Transverse colon (tissue), 4 donors: ENCODE results near the gene GPATCH3. TPM values are rescaled to one million over a fixed set of nuclear protein-coding genes. Genes with fewer than 3 reads are reported as not detected.

Source experiments
- DNase-seq: peaks from one replicate; pipeline ENCODE4 v3.0.0-alpha.2; 2019
- H3K27ac ChIP-seq, 4 donors: fragments of 200-600 bp; sonication (generic); 2 replicates each; pipeline ENCODE4 v1.5.1; 2016 to 2018; ENCODE audit warnings: inconsistent platforms in 4 of 4
- H3K27me3 ChIP-seq: fragments of 200-600 bp; sonication (generic); 2 replicates; pipeline ENCODE4 v1.5.1; 2017; ENCODE audit warnings: inconsistent platforms
- H3K36me3 ChIP-seq, 4 donors: fragments of 200-600 bp; sonication (generic); 2 replicates each; pipeline ENCODE4 v1.5.1; 2017 to 2019; ENCODE audit warnings: inconsistent platforms in 4 of 4
- H3K4me1 ChIP-seq, 4 donors: fragments of 200-600 bp; sonication (generic); 2 replicates each; pipeline ENCODE4 v1.5.1; 2017 to 2020; ENCODE audit warnings: inconsistent platforms in 4 of 4
- H3K4me3 ChIP-seq, 4 donors: fragments of 200-600 bp; sonication (generic); 1 replicate in 1 of 4; 2 replicates in 3 of 4; pipeline versions ENCODE4 v1.5.1 to v1.6.1; 2017 to 2019; ENCODE audit warnings: inconsistent platforms in 4 of 4
- H3K9me3 ChIP-seq, 2 donors: fragments of 200-600 bp; sonication (generic); 2 replicates each; pipeline ENCODE4 v1.5.1; 2017 to 2019; ENCODE audit warnings: inconsistent platforms in 2 of 2
- CTCF ChIP-seq, 5 experiments: fragments of 200-600 bp in 3 of 5; fragments of 450-650 bp in 2 of 5; sonication (generic) in 3 of 5; IDR thresholded peaks; 1 replicate in 2 of 5; 2 replicates in 3 of 5; pipeline ENCODE4 v1.5.1; 2016 to 2017; ENCODE audit warnings: antibody characterized with exemption in 5 of 5, inconsistent platforms in 3 of 5, mild to moderate bottlenecking in 2 of 5, moderate library complexity in 1 of 5
- EP300 ChIP-seq: sonication (generic); formaldehyde crosslinking; IDR thresholded peaks from one replicate; pipeline ENCODE4 v1.6.1; 2017; ENCODE audit warnings: antibody characterized with exemption, low read depth
- POLR2A ChIP-seq: fragments of 450-650 bp; IDR thresholded peaks from one replicate; pipeline ENCODE4 v1.6.1; 2016; ENCODE audit warnings: antibody characterized with exemption, mild to moderate bottlenecking, moderate library complexity
- POLR2AphosphoS5 ChIP-seq, 3 donors: sonication (generic); formaldehyde crosslinking; IDR thresholded peaks; one replicate each; pipeline ENCODE4 v1.6.1; 2016; ENCODE audit warnings: antibody characterized with exemption in 3 of 3
- WGBS, 2 donors: methylation state at CpG; one replicate each; pipeline ENCODE4 v1.1.5; 2018; ENCODE audit warnings: low coverage in 1 of 2; 5-methylcytosine and 5-hydroxymethylcytosine counted together
- in situ Hi-C, 4 donors: fragments of 200-750 bp; cut with MboI; loops; one replicate each; pipeline versions ENCODE4 v1.15.0 to v1.15.1; 2017; ENCODE audit warnings: low sequenced_read_pairs in 3 of 4, low pct_ligation_motif_present in 1 of 4, low pct_unique_long_range_greater_than_20kb in 1 of 4
- intact Hi-C: fragments of 100-400 bp; cut with DNase I; formaldehyde crosslinking; loops from one replicate; pipeline ENCODE4 v1.15.1; 2023; ENCODE audit warnings: low total_unique reads
- total RNA-seq, 4 donors: library from RNA; depleted of rRNA; stranded (reverse); fragments of >200 nt; gene quantifications; one replicate each; pipeline ENCODE4 v1.1.0, GENCODE V29; 2016

Gene GPATCH3
- total RNA-seq, 4 donors from 2014 or later, result 3.2 to 35.9 (median 10.7) TPM

GRCh38 chr1:26856181-26856580 is 44.1 kb downstream of the GPATCH3 start:
- Histone ChIP-seq H3K9me3 (no peaks in the 10 kb centered on the region), H3K36me3 (peaks cover 0 to 2% (median under 1%) of the 10 kb centered on the region in 4 donors), H3K4me1 (peaks cover 6 to 28% (median 17%) of the 10 kb centered on the region in 4 donors), H3K27ac (no peak overlapping the region), H3K4me3 (no peak overlapping the region), H3K27me3 (no peaks in the 10 kb centered on the region)
- intact Hi-C loops, result no loop called here
- TF ChIP-seq POLR2A (no peak), POLR2AphosphoS5 (IDR thresholded peaks at IDR 0.05) (no peak), EP300 (no peak), CTCF (IDR thresholded peaks at IDR 0.05) (no peak)
- in situ Hi-C loops, result no loop called here
- WGBS, 2 donors, result 94% methylated on average over 11 of the region's 11 CpGs; no CpG with 5 or more reads in 1 of the 2 donors
- no peak for DNase-seq

GRCh38 chr1:26855636-26856035 is 44.6 kb downstream of the GPATCH3 start:
- H3K9me3 ChIP-seq, result no peaks in the 10 kb centered on the region
- no peak overlapping the region for H3K4me3 ChIP-seq
- 87 to 89% methylated on average over 3 to 4 of the region's 4 CpGs for WGBS, 2 donors
- peaks cover 6 to 28% (median 17%) of the 10 kb centered on the region in 4 donors for H3K4me1 ChIP-seq
- no peak for DNase-seq
- no peak for TF ChIP-seq POLR2AphosphoS5 (IDR thresholded peaks at IDR 0.05)
- no peak for TF ChIP-seq CTCF (IDR thresholded peaks at IDR 0.05)
- TF ChIP-seq EP300, result no peak
- TF ChIP-seq POLR2A, result no peak
- no peaks in the 10 kb centered on the region for H3K27me3 ChIP-seq
- in situ Hi-C loops (no loop called here), intact Hi-C loops (loop anchor here (2.0 kb wide), 1 partner anchor 19 kb away; no protein-coding TSS in a partner anchor)
- peak overlapping the region in 3 of 4 donors; percentile 43 to 59 (median 57) for H3K27ac ChIP-seq
- H3K36me3 ChIP-seq, result peaks cover 0 to 8% (median 4%) of the 10 kb centered on the region in 4 donors

GRCh38 chr1:26854906-26855305 is 45.4 kb downstream of the GPATCH3 start:
- peaks cover 13 to 35% (median 22%) of the 10 kb centered on the region in 4 donors for H3K4me1 ChIP-seq
- peak; percentile 85 for DNase-seq
- TF ChIP-seq POLR2A (peak; percentile 17), POLR2AphosphoS5 (IDR thresholded peaks at IDR 0.05) (no peak)
- intact Hi-C loops (loop anchor here (2.0 kb wide), 1 partner anchor 20 kb away; no protein-coding TSS in a partner anchor), in situ Hi-C loops (no loop called here)
- no peaks in the 10 kb centered on the region for H3K9me3 ChIP-seq
- H3K36me3 ChIP-seq, result peaks cover 0 to 12% (median 6%) of the 10 kb centered on the region in 4 donors
- 71% methylated on average over 5 of the region's 5 CpGs; no CpG with 5 or more reads in 1 of the 2 donors for WGBS, 2 donors
- no peaks in the 10 kb centered on the region for H3K27me3 ChIP-seq
- no peak overlapping the region for H3K4me3 ChIP-seq
- H3K27ac ChIP-seq, result peak overlapping the region; percentile 32 to 59 (median 50)

- no peaks in the 10 kb centered on the region for H3K27me3 ChIP-seq
- WGBS, 2 donors, result 98% methylated on average over 10 of the region's 10 CpGs; no CpG with 5 or more reads in 1 of the 2 donors
- no peak for DNase-seq
Measured at GRCh38 chr1:26853600-26853999, 46.7 kb downstream of the GPATCH3 start.

More at GRCh38 chr1:26853600-26853999, 46.7 kb downstream of the GPATCH3 start:
- in situ Hi-C loops, result no loop called here
- H3K27ac ChIP-seq, result peak overlapping the region; percentile 36 to 60 (median 55)
- peaks cover 26 to 48% (median 35%) of the 10 kb centered on the region in 4 donors for H3K4me1 ChIP-seq
- H3K9me3 ChIP-seq, result no peaks in the 10 kb centered on the region
- peaks cover 0 to 12% (median 6%) of the 10 kb centered on the region in 4 donors for H3K36me3 ChIP-seq
- intact Hi-C loops, result no loop called here
- no peak for TF ChIP-seq POLR2A
- TF ChIP-seq POLR2AphosphoS5 (IDR thresholded peaks at IDR 0.05), result no peak
- TF ChIP-seq EP300, result no peak
- no peak for TF ChIP-seq CTCF (IDR thresholded peaks at IDR 0.05)
- H3K4me3 ChIP-seq, result no peak overlapping the region
